MG63 (cell line): ENCODE measurements around the gene OGFOD2. TPM values are rescaled to one million over a fixed set of nuclear protein-coding genes. Genes with fewer than 3 reads are reported as not detected.

Experiments used
- DNase-seq: peaks from one replicate; pipeline ENCODE4 v3.0.0-alpha.2; 2020
- H3K27me3 ChIP-seq: fragments of 250-450 bp; sonication (Bioruptor Pico); 2 replicates; pipeline ENCODE4 v1.5.1; 2020; ENCODE audit warnings: mild to moderate bottlenecking, moderate library complexity
- H3K36me3 ChIP-seq: fragments of 250-450 bp; sonication (Bioruptor Pico); 2 replicates; pipeline ENCODE4 v1.5.1; 2020; ENCODE audit warnings: mild to moderate bottlenecking, moderate library complexity
- H3K4me3 ChIP-seq: fragments of 250-450 bp; sonication (Bioruptor Pico); 2 replicates; pipeline ENCODE4 v1.5.1; 2020; ENCODE audit warnings: mild to moderate bottlenecking, moderate library complexity
- H3K9me3 ChIP-seq: fragments of 250-450 bp; sonication (Bioruptor Pico); 2 replicates; pipeline ENCODE4 v1.5.1; 2020; ENCODE audit warnings: mild to moderate bottlenecking, moderate library complexity
- total RNA-seq: library from RNA; depleted of rRNA; stranded (reverse); fragments of >200 nt; shearing (Covaris generic); gene quantifications from 2 replicates; pipeline ENCODE4 v1.2.3, GENCODE V29; 2014; ENCODE audit warnings: low replicate concordance

The OGFOD2 gene
- total RNA-seq, 1 experiment from 2014 or later: 24.2 TPM

DNA sequence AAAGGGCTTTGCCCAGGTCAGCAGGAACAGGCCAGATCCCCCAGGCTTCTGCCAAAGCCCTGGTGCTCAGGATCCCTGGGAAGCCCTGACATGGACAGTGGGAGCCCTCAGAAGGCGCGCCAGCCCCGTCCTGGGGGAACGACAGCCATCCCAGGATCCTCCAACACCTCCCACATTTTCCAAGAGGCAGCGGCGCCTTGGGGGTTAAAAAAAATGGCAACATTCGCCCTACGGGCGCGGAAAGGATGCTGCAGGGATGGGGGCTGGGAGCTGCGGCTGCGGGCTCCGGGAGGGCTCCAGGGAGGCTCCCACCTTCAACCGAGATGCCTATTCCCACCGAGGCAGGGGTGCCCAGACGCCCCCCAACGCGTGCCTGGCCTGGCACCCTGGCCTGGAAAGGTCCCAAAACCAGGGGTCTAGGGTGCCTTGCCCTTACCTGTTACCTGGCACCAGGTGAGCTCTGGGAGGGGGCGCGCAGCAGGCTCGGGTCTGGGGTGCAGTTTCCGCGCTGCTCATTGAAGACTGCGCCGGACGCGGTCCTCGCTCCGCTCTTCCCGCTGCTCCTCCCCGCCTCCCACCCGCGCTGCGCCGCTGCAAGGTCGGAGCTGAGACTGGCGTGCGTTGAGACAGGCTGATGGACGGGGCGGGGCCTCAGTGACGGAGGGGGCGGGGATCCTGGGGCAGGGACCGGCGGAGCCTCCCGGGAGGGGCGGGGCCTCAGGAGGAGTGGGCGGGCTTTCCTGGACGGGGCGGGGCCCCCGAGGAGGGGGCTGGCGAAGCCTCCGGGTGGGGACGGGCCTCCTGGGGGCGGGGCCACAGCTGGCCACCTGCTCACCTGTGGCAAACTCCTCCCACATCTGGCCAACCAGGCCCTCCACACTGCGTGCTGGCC is 8.9 kb upstream of the OGFOD2 start, which contains the start of gene ABCB9:
Gene ABCB9 (minus strand): TSS at position 613 of the 892 bp plus-strand sequence. CDS start 6,228 bp downstream, outside the sequence.
- H3K27me3 ChIP-seq: no peaks in the 10 kb centered on the region
- no peaks in the 10 kb centered on the region for H3K9me3 ChIP-seq
- DNase-seq: peak; percentile 95
- H3K4me3 ChIP-seq: peak within 1 kb of the TSS; percentile 60
- H3K36me3 ChIP-seq: no peaks in the 10 kb centered on the region

DNA sequence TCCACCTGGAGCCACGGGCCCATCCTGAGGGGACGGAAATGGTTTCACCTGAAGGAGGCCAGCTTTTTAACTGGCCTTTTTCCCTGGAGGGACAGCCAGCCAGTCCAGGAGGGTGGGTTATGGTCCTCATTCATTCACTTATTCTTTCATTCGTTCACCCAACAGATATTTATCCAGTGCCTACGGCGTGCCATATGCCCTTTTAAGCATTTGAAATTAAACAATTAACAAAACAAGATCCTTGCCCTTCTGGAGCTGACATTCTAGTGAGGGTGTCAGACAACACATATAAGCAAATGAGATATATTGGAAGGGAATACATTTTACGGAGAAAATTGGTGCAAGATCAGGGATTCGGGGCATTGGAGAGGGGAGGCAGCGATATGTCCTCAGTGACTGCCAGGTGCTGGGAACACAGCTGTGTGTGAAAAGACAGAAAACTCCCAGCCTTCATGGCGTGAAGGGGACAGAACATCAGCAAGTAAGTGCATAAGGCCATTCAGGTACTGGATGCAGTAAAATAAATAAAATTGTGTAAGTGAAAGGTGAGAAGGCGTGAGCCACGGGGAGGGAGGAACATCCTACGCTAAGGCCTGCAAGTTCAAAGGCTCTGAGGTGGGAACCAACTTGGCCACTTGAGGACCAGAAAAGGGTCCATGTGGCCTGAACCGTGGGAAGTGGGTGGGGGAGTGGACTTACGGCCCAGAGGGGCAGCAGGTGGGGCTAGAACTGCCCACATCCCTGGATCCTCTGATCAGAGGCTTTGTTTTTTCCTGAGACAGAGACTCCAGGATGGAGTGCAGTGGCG is 8.1 kb upstream of the OGFOD2 start:
- Histone ChIP-seq H3K9me3 (no peaks in the 10 kb centered on the region), H3K36me3 (no peaks in the 10 kb centered on the region), H3K4me3 (peak overlapping the region; percentile 60), H3K27me3 (no peaks in the 10 kb centered on the region)
- no peak for DNase-seq

DNA sequence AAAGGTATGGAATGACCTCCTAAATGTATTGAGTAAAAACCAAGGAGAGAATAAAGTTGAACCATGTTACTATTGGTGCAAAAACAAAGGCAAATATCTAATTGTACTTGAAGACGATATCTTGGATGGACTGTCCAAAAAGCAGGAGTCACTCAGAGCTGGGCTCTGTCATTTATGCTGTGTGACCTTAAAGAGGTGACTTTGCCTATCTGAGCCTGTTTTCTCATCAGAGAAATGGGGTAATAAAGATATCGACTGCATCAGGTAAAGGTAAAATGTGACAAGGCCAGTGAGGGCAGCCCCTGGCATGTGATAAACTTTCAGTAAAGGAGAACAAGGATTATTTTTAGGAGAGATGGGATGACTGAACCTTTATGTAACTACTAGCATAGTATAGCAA is 6.9 kb upstream of the OGFOD2 start:
- no peak for DNase-seq
- H3K4me3 ChIP-seq: no peak overlapping the region
- no peaks in the 10 kb centered on the region for H3K27me3 ChIP-seq

DNA sequence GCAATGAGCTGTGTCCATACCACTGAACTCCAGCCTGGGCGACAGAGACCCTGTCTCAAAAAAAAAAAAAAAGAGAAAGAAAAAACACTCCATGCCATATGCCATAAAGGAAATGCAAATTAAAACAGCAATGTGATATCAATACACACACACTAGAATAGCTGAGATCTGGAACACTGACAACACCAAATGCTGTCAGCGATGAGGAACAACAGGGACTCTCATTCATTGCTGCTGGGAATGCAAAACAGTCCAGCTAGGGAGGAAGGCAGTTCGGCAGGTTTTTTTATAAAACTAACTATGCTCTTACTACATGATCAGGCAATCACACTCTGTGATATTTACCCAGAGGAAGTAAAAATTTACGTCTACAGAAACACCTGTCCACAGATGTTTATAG is 5.4 kb upstream of the OGFOD2 start:
- Histone ChIP-seq H3K27me3 (no peaks in the 10 kb centered on the region), H3K36me3 (no peaks in the 10 kb centered on the region), H3K9me3 (no peaks in the 10 kb centered on the region), H3K4me3 (no peak overlapping the region)
- no peak for DNase-seq

More for the DNA sequence above, 6.9 kb upstream of the OGFOD2 start:
- Histone ChIP-seq H3K9me3 (no peaks in the 10 kb centered on the region), H3K36me3 (no peaks in the 10 kb centered on the region)

DNA sequence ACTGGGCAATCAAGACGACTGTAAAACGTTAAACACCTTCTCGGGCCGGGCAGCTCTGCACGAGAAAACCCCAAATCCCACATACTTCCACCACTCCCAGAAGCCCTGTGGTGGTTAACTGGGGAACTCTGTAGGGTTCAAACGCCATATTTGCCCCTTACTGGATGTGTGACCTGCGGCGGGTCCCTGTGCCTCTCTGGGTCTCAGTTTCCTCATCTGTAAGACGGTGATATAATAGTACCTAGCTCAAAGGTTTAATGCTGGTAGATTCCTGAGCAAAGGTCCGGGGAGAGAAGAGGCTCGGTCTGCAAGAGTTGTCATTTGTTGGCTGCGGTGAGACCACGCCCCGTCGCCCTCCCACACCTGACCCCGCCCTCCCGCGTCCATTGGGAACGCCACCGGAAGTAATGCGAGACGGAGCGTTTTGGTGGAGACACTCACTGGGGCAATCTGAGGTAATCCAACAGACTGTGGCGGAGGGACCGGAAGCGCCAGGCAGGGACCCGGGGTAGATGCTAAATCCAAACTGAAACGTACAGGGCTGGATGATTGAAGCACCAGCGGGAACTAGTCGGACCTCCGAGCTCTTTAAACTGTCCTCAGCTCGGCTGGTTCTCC is 661 bp upstream of the OGFOD2 start:
- no peaks in the 10 kb centered on the region for H3K9me3 ChIP-seq

DNA sequence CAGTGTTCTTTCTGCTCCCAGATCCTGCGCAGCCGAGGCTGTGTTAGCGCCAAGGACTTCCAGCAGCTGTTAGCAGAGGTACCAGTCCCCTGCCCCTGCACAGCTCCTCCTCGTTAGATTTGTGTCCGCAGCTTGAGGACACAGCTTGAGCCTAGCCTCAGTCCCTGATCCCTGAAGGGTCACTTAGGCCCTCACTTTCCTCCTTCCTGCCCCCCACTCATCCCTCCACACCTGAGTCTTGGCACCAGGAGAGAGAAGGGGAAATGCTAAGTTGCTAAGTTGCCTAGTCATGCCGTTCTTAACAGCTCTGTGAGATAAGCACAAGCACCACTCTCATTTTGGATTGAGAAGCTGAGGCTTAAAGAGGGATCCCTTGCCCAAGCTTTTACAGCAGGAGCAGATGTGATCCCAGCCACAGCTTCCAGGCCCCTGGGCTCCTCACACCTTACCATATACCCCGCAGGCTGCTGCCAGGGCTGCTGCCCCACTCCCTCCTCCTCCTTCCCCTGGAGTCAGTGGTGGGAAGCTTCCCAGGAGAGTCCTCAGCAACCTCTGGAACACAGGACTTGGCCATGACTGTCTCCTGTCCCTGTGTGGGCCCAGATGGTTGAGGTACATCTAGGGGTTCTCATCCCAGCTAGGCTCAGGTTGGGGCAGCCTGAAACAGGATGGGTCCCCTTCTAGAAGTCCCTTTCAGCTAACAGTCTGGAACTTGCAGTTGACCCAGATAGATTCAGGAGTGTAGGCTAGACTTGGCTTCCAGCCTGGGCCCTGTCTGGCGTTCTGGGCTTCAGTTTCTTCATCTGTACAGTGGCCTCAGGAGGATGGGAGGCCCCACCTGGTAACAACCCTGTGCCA is 975 bp downstream of the OGFOD2 start:
- H3K9me3 ChIP-seq: no peaks in the 10 kb centered on the region
- H3K27me3 ChIP-seq: no peaks in the 10 kb centered on the region
- peaks cover 9% of the 10 kb centered on the region; the same call in 1 of the 2 replicates for H3K36me3 ChIP-seq
- H3K4me3 ChIP-seq: peak overlapping the region; percentile 89
- DNase-seq: no peak

More for the DNA sequence above, 661 bp upstream of the OGFOD2 start:
- peaks cover 9% of the 10 kb centered on the region; the same call in 1 of the 2 replicates for H3K36me3 ChIP-seq
- DNase-seq: peak; percentile 97
- peak overlapping the region; percentile 89 for H3K4me3 ChIP-seq
- no peaks in the 10 kb centered on the region for H3K27me3 ChIP-seq

DNA sequence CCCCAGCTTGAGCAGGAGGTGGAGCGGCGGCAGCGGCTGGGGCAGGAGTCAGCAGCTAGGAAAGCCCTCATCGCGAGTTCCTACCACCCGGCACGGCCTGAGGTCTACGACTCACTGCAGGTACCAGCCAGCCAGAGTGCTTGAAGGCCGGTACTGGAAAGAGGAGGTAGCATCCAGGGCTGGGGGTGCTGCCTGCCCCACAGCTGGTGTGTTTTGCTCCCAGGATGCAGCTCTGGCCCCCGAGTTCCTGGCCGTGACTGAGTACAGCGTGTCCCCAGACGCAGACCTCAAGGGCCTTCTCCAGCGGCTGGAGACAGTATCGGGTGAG is 1.6 kb downstream of the OGFOD2 start:
- H3K36me3 ChIP-seq: peaks cover 15% of the 10 kb centered on the region
- no peak for DNase-seq
- H3K27me3 ChIP-seq: no peaks in the 10 kb centered on the region
- no peak overlapping the region; the same call in 1 of the 2 replicates for H3K4me3 ChIP-seq
- H3K9me3 ChIP-seq: no peaks in the 10 kb centered on the region

DNA sequence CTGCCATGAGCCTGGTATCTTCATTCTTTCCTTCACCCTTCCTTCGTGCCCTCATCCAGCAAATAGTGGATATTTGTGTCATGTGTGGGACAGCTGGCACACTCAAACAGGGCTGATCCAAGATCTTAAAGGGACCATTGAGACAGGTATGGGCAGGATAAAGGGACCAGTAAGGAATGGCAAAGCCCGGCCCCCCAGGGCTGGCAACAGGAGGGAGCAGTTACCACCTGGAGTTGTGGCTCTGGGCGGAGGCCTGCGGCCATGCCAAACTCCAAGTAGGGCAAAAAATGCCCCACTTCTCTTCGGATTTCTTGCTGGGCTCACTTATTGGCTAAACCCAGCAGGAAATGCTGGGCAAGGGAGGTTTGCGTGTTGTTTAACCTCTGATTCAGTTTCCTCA is 2.1 kb downstream of the OGFOD2 start:
- no peak for DNase-seq
- H3K4me3 ChIP-seq: no peak overlapping the region
- peaks cover 20% of the 10 kb centered on the region for H3K36me3 ChIP-seq
- H3K9me3 ChIP-seq: no peaks in the 10 kb centered on the region
- no peaks in the 10 kb centered on the region for H3K27me3 ChIP-seq

DNA sequence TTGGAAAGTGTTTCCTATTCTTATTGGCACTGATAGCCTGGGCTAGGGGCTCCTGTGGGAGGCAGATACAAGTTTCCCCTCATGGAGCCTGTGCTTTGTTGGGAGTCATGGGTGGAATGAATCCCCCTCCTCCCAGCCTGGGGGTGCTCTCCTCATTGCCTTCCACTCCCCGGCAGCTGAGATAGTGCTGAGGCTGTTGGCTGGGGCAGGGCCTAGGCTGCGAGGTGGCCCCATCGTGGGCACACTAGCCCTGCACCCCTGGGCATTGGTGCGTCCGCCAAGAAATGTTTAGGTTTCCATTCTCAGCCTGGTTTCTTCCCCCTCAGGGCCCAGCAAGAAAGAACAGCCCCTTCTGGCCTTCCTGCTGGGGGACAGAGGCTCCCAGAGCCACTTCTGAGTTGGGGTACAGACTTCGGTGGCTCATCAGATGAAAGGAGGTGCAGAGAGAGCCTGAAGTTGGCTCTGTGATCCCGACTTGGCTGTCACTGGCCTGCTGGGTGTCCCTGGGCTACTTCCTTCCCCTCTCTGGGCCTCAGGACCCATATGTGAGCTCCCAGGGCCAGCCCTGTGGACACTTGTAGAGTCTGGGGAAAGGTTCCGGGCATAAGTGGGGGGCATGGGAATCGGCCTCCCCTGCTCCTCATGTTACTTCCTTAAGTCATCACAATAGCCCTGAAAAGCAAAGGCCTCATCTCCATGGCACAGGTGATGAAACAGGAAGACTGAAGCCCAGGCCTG is 2.8 kb downstream of the OGFOD2 start:
- Histone ChIP-seq H3K36me3 (peaks cover 27% of the 10 kb centered on the region), H3K4me3 (no peak overlapping the region), H3K27me3 (no peaks in the 10 kb centered on the region), H3K9me3 (no peaks in the 10 kb centered on the region)
- no peak for DNase-seq

DNA sequence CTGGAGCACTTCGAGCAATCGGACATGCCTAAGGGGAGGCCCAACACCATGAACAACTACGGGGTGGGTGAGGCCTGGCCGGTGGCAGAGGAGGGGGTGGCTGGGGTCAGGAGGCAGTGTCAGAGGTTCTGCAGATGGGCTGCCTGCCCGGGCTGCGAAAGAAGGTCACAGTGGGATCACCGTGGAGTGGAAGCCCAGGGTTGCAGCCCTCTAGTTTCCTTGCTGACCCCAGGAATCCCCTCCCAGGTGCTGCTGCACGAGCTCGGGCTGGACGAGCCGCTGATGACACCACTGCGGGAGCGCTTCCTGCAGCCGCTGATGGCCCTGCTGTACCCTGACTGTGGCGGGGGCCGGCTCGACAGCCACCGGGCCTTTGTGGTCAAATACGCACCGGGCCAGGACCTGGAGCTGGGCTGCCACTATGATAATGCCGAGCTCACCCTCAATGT is 3.5 kb downstream of the OGFOD2 start:
- H3K9me3 ChIP-seq: no peaks in the 10 kb centered on the region
- no peak for DNase-seq

DNA sequence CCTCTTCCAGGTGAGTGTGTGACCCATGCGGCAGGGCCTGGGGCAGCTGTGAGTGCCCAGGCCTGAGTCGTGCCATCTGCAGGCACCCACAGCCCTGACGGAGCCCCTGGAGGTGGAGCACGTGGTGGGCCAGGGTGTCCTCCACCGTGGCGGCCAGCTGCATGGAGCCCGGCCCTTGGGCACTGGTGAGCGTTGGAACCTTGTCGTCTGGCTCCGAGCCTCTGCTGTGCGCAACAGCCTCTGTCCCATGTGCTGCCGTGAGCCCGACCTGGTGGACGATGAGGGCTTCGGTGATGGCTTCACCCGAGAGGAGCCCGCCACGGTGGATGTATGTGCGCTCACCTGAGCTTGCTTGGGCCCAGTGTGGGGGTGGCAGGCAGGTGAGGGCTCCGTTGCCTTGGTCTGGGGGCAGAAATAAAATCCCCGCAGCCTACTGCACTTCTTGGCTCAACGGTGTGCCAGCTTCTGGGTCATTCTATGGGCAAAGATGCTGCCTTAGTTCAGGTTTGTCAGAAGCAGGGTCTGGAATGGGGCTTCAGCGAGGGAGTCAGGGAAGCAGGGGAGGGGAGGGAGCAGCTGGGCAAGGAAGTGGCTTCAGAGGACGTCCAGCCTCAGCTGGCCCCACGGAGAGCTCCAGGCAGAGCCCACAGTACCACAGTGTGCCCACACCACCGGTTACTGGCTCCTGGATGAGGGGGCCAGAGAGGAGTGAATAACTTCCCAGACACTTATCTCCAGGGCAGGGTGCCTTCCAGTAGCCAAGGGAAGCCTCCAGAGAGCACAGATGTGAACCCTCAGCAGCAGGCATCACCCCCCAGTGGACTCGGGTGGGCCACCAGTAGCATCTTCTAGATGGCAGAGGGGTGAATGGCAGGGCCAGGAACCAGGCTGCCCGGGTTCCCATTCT is 4.2 kb downstream of the OGFOD2 start:
- no peaks in the 10 kb centered on the region for H3K9me3 ChIP-seq
- H3K36me3 ChIP-seq: peaks cover 32% of the 10 kb centered on the region

More for the DNA sequence above, 3.5 kb downstream of the OGFOD2 start:
- peaks cover 32% of the 10 kb centered on the region for H3K36me3 ChIP-seq
- H3K4me3 ChIP-seq: no peak overlapping the region
- no peaks in the 10 kb centered on the region for H3K27me3 ChIP-seq

DNA sequence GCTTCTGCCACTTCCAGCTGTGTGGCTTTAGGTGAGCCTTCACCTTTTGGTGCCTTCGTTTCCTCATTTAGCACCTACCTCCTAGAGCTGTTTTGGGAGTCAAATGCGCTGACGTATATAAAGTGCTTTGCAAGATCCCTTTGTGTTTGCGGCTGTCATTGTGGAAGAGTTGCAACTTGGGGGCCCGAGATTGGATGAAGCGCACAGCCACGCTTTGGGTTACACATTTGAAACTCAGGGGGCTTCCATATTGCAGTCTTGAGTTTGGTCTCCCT is 4.8 kb downstream of the OGFOD2 start:
- Histone ChIP-seq H3K9me3 (no peaks in the 10 kb centered on the region), H3K36me3 (peaks cover 32% of the 10 kb centered on the region), H3K4me3 (peak overlapping the region; percentile 77), H3K27me3 (no peaks in the 10 kb centered on the region)
- DNase-seq: no peak

More for the DNA sequence above, 4.2 kb downstream of the OGFOD2 start:
- no peak for DNase-seq
- Histone ChIP-seq H3K27me3 (no peaks in the 10 kb centered on the region), H3K4me3 (peak overlapping the region; percentile 77)

DNA sequence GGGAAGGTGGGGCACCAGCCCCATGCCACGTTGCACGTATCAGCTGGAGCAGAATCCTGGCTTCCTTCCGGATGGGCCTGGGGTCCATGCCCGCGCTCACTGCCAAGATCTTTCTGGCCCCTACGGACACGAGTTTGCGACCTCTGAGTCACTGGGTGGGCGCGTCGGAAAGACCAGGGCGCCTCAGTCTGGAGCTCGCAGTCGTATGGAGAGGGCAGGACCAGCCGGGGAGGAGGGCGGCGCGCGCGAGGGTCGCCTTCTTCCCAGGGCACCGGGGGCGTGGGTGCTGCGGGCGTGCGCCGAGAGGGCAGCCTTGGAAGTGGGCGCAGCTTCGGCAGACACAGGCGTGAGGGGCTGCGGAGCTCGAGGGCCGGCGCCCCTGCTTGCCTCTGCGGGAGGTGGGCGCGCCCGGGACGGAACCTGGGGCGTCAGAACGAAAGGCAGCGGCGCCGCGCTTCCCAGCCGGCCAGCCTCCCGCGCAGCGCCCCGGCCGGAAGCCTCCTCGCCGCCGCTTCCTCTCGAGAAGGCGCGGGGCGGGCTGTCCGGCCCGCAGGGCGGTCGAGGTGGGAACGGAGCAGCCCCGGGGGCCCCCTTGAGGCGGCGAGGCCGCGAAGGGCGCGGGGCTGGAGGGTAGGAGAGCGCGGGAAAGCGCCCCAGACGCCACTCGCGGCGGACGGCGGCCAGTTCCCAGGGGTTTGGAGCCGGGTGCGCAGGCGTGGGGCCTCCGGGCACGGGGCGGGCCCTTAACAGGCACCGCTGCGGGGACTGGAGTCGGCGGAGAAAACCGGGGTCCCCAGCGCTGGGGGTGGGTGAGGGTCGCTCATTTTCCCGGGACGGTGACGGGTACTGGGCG is 5.4 kb downstream of the OGFOD2 start, which contains the start of gene ARL6IP4:
Gene ARL6IP4 (plus strand): TSS at position 499 of the 853 bp plus-strand sequence. CDS start 459 bp downstream, outside the sequence.
- peaks cover 32% of the 10 kb centered on the region for H3K36me3 ChIP-seq
- peak; percentile 64 for DNase-seq
- no peaks in the 10 kb centered on the region for H3K27me3 ChIP-seq

DNA sequence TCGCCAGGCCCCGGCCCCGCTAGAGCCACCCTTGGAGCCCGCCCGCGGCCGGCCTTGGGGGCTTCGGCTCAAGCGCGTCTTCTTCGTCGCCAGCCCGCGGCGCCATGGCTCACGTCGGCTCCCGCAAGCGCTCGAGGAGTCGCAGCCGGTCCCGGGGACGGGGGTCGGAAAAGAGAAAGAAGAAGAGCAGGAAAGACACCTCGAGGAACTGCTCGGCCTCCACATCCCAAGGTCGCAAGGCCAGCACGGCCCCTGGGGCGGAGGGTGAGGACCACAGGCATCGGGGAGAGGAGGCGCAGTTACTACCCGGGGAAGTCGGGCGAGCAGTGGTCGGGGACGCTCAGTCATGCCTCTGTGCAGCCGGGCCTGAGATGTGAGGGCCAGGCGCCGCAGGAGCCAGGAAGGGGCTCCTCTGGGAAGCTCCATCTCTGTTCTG is 6.0 kb downstream of the OGFOD2 start:
- peaks cover 34% of the 10 kb centered on the region for H3K36me3 ChIP-seq
- DNase-seq: no peak
- H3K9me3 ChIP-seq: no peaks in the 10 kb centered on the region
- peak overlapping the region; percentile 77 for H3K4me3 ChIP-seq
- no peaks in the 10 kb centered on the region for H3K27me3 ChIP-seq

More for the DNA sequence above, 5.4 kb downstream of the OGFOD2 start, which contains the start of gene ARL6IP4:
- peak within 1 kb of the TSS; percentile 77 for H3K4me3 ChIP-seq
- H3K9me3 ChIP-seq: no peaks in the 10 kb centered on the region
